SK-N-MC (cell line): ENCODE data around the gene BEND6.

Experiments used
- EZH2 ChIP-seq: fragments of 200-600 bp; sonication (generic); IDR thresholded peaks from one replicate; pipeline ENCODE4 v1.6.1; 2017; ENCODE audit warnings: antibody characterized with exemption
- POLR2AphosphoS5 ChIP-seq: IDR thresholded peaks from 2 replicates; pipeline ENCODE4 v1.6.1; 2012; ENCODE audit warnings: mild to moderate bottlenecking, low read depth, low read length, borderline replicate concordance

DNA sequence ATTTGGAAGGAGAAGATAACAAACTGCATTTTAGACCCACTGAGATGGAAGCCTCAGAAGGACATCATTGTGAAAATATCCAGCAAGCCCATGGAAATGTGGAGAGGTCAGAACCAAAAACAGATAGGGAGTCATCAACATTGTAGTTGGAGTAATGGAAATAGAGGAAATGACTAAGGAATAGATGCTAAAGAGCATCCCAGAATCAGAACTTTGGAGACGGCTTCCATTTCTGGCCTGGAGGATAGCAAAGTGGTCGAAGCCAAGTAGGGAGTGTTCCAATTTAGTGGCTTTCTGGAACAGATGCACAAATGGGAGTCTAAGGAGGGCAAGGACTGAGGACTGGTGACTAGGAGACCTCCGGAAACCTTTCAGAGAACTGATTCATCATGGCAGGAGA, 3.6 kb downstream of the BEND6 start:
- TF ChIP-seq EZH2 (no peak), POLR2AphosphoS5 (no peak)
